Retinal pigment epithelial cell (primary cell): ENCODE measurements around the gene AKAP8L.

Source experiments
- DNase-seq: peaks from one replicate; pipeline ENCODE4 v3.0.0-alpha.2; 2010; ENCODE audit warnings: low read depth
- H3K4me3 ChIP-seq: 2 replicates; pipeline ENCODE4 v1.5.1; 2011; ENCODE audit warnings: mild to moderate bottlenecking, low read length, control low read depth, moderate library complexity
- TF ChIP-seq, protein P1 (sequence below): conservative IDR thresholded peaks from 2 replicates; pipeline ENCODE4 v1.5.1; 2011; ENCODE audit warnings: low read depth, low read length, control low read depth, inconsistent platforms

AKAP8L gene

DNA sequence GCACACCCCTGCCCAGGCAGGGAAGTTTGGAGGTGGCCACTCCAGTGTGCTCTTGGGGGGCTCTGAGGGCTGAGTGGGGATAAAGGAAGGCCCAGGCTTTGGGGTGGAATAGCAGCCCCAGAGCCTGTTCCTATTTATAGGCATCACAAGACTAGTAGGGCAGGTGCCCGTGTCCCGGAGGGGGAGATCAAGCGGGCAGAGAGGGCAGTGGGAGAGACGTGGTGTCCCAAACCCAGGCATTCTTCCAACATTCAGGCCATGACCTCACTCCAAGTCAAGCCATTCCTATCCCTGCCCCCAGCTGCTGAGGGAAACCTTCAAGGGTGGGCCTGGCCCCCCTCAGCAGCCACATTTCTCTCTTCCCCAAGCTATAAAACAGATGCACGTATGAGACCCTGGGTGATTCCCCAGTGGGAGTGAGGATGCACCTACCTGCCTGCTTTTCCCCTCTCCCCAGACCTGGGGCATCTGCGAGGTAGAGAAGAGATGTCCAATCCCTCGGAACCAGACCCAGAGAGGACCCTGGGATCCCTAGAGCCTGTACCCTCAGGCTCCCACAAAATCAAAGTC, 27.1 kb upstream of the AKAP8L start:
- DNase-seq, result no peak
- H3K4me3 ChIP-seq, result no peak overlapping the region
- TF ChIP-seq, protein P1, sequence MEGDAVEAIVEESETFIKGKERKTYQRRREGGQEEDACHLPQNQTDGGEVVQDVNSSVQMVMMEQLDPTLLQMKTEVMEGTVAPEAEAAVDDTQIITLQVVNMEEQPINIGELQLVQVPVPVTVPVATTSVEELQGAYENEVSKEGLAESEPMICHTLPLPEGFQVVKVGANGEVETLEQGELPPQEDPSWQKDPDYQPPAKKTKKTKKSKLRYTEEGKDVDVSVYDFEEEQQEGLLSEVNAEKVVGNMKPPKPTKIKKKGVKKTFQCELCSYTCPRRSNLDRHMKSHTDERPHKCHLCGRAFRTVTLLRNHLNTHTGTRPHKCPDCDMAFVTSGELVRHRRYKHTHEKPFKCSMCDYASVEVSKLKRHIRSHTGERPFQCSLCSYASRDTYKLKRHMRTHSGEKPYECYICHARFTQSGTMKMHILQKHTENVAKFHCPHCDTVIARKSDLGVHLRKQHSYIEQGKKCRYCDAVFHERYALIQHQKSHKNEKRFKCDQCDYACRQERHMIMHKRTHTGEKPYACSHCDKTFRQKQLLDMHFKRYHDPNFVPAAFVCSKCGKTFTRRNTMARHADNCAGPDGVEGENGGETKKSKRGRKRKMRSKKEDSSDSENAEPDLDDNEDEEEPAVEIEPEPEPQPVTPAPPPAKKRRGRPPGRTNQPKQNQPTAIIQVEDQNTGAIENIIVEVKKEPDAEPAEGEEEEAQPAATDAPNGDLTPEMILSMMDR, result no peak

DNA sequence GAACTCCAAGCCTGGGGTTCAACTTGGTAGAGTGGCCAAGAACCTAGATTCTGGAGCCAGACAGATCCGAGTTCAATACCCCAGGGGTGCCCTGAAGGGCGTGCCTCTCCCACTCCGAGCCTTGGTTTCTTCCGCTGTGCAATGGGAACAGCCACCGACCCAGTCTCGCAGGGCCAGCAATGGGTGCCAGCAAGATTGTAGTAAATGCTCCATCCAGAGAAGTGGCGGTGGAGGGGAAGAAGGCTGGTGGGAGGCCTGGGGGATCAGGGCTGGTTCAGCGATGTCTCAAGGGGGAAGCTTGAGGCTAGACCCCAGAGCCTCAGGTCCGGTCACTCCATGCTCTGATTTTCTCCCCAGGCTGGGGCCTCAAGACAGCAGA, 26.4 kb upstream of the AKAP8L start:
- TF ChIP-seq, protein P1, result no peak
- no peak for DNase-seq
- no peak overlapping the region for H3K4me3 ChIP-seq

DNA sequence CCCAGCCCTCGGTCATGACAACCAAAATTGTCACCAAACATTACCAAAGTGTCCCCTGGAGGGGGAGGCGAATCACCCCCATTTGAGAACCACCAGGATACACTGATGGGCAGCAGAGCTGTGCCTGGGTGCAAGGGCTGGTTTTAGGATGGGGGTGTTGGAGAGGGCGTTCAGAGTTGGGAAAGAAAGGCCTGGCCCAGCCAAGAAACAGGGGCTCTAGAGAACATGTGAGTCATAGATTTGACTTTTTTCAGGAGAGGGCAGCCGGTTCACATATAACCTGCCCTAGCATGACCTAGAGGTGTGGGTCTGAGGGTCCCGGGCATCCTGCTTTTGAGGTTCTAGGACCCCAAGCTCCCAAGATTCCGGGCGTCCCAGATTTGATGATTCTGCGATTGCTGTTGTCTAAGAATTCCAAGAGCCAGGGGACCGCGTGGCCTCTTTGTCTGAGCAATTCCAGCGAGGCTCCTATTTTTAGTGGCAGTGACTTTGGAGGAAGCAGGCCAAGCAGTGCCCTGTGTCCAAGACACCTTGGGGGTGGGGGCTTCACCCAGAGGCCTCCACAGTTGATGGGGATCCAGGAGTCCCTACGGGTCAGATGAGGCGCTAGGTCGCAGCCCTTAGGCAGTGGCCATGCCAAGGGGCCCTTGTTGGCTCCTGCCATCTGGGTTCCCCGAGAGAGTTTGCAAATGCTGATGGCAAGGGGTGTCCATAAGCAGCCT, 25.9 kb upstream of the AKAP8L start:
- no peak for DNase-seq
- TF ChIP-seq, protein P1, result no peak
- no peak overlapping the region for H3K4me3 ChIP-seq

DNA sequence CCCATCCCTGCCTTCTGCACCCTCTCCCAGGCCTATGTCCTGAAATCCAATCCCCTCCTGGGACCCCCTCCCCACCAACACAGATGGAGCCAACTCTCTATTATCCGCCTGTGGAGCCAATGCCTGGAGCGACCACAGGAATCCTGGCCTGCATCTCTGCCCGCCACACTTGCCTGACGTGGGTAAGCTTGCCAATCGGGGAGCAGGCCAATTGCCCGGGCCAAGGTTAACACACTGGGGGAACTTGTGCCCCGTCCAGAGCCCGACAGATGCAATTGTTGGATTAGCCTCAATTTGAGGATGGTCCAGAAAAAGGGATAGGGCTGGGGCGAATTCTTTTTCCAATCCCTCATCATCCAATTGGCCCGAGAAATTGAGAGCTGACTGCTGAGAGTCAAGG, 25.1 kb upstream of the AKAP8L start:
- H3K4me3 ChIP-seq, result no peak overlapping the region
- DNase-seq, result no peak
- TF ChIP-seq, protein P1, result no peak

DNA sequence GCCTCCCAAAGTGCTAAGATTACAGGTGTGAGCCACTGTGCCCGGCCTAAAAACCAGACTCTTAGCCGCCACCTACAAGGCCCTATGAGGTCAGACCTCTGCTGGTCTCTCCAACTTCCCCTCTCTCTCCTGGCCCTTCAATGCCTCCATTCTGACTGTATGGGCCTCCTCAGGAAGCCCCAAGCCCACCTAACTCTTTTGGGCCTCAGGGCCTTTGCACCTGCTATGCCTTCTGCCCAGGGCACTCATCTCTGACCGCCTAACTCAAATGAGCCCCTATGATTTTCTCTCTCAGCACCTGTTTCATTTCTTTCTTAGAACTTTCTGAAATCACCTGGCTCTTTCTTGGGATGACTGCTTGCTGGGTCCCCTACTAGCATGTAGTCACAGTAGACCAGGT, 24.5 kb upstream of the AKAP8L start:
- TF ChIP-seq, protein P1, result no peak
- DNase-seq, result no peak
- no peak overlapping the region for H3K4me3 ChIP-seq

DNA sequence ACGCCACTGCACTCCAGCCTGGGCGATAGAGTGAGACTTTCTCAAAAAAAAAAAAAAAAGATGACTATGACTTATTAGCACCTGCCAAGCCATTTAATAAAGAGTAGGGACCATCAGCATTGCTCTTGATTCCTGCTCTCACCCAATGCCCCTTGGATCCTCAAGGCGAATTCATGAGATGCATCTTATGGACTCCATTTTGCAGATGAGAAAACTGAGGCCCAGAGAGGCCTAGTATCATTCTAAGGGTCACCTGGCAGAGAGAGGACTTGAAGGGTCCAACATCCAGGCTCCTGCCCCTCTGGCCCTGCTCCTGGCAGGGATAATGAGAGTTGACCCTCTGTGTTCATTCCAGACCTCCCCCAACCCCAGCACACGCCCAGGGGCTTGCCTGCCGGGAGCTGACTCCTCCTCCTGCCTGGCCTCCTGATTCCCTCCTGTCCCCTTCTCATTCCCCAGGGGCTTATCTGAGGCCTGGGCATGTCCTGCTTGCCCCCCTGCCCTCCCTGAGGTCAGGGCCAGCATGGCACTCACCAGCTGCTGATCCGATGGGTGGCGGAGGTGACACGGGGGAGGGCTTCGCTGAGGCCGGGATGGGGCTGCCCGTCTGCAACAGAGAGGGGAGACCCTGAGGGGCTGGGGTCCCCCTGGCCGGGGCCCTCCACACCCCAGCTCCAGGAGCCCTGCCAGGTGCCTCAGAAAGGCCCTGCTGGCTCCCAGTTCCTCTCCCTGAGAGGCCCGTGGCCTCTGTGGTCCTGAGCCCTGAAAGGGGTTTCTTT, 23.5 kb upstream of the AKAP8L start:
- DNase-seq, result no peak
- TF ChIP-seq, protein P1, result no peak
- H3K4me3 ChIP-seq, result no peak overlapping the region

DNA sequence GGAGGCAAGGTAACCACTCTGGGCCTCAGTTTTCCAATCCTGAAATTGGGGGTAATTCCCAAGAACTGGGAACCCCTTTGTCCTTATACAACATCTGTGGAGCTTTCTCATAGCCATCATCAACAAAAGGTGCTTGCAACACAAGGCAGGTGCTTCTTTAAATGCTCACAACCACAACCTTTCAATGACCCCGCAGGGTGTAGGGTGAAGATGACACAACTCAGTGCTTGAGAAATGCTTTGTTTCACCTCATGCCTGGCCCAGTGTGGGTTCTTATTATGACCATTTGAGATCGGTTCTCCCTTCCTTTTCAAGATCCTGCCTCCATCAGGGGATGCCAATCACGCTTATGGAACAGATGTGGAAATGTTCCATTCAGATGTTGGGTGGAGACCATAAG, 22.5 kb upstream of the AKAP8L start:
- DNase-seq, result no peak
- no peak overlapping the region for H3K4me3 ChIP-seq
- TF ChIP-seq, protein P1, result no peak
